ENCODE results near the gene FOSL2.

The FOSL2 gene

GRCh38 chr2:28445448-28446258 lies 53.0 kb downstream of the FOSL2 start:
- TF ChIP-seq, protein P1, sequence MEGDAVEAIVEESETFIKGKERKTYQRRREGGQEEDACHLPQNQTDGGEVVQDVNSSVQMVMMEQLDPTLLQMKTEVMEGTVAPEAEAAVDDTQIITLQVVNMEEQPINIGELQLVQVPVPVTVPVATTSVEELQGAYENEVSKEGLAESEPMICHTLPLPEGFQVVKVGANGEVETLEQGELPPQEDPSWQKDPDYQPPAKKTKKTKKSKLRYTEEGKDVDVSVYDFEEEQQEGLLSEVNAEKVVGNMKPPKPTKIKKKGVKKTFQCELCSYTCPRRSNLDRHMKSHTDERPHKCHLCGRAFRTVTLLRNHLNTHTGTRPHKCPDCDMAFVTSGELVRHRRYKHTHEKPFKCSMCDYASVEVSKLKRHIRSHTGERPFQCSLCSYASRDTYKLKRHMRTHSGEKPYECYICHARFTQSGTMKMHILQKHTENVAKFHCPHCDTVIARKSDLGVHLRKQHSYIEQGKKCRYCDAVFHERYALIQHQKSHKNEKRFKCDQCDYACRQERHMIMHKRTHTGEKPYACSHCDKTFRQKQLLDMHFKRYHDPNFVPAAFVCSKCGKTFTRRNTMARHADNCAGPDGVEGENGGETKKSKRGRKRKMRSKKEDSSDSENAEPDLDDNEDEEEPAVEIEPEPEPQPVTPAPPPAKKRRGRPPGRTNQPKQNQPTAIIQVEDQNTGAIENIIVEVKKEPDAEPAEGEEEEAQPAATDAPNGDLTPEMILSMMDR (IDR thresholded peaks at IDR 0.05; ENCODE audit: low read depth, low read length, missing control alignments) = no peak
- peak; percentile 85 for DNase-seq (ENCODE audit: extremely low read depth, low read depth)
- no peak overlapping the region for H3K4me3 ChIP-seq (replicated peaks; ENCODE audit: low read depth, low read length)

DNA sequence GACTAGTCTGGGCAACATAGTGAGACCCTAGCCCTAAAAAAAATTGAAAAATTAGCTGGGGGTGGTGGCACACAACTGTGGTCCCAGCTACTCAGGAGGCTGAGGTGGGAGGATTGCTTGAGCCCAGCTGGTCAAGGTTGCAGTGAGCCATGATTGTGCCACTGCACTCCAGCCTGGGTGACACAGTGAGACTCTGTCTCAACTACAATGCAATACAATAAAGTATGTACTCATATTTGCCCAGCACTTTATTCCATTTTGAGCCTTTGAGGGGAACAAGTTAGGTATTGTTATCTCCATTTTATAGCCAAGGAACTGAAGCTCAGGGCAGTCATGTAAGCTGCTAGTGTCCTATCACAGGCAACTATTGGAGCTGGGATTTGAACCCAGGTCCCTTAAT lies 53.9 kb downstream of the FOSL2 start:
- no peak for DNase-seq (ENCODE audit: extremely low read depth, low read depth)
- H3K4me3 ChIP-seq (replicated peaks; ENCODE audit: low read depth, low read length) = no peak overlapping the region
- TF ChIP-seq, protein P1 (IDR thresholded peaks at IDR 0.05; ENCODE audit: low read depth, low read length, missing control alignments) = no peak

- DNase-seq (ENCODE audit: extremely low read depth, low read depth) = no peak
- no peak overlapping the region for H3K4me3 ChIP-seq (replicated peaks; ENCODE audit: low read depth, low read length)
- TF ChIP-seq, protein P1 (IDR thresholded peaks at IDR 0.05; ENCODE audit: low read depth, low read length, missing control alignments) = no peak
Observed at GRCh38 chr2:28447086-28447485, 54.4 kb downstream of the FOSL2 start.

GRCh38 chr2:28447943-28448792 lies 55.5 kb downstream of the FOSL2 start:
- peak; percentile 29 for DNase-seq (ENCODE audit: extremely low read depth, low read depth)
- TF ChIP-seq, protein P1 (IDR thresholded peaks at IDR 0.05; ENCODE audit: low read depth, low read length, missing control alignments) = no peak
- no peak overlapping the region for H3K4me3 ChIP-seq (replicated peaks; ENCODE audit: low read depth, low read length)

DNA sequence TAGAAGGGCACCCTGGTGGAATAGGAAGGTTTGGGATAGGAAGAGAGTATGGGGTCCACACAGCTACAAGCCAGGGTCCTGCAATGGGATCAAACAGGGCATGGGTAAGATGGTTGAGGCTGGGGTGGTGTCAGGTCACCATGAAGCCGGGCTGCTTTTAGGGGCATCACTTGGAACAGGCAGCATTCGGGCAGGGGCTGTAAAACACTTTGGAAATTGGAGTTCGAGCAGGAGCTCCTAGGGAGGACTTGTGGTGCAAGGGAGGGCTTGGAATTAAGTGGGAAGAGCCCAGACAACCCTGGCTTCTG lies 56.1 kb downstream of the FOSL2 start:
- no peak overlapping the region for H3K4me3 ChIP-seq (replicated peaks; ENCODE audit: low read depth, low read length)
- TF ChIP-seq, protein P1 (IDR thresholded peaks at IDR 0.05; ENCODE audit: low read depth, low read length, missing control alignments) = no peak
- no peak for DNase-seq (ENCODE audit: extremely low read depth, low read depth)

DNA sequence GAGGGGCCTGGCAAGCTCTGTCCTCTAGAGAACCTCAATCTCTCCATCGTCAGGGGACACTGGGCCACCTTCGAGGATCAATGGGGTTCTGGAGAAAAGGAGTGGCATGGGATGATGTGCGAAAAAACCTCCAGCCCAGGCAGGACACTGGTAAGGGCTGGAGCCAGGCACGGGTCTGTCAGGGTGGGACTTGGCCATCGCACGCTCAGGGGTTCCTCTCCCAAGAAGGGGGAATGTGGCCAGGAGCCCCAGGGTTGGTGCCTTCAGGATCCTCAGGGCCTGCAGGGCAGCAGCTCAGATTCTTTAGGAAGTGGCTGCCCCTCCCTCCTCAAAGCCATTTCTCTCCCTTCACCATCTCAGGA lies 56.4 kb downstream of the FOSL2 start:
- H3K4me3 ChIP-seq (replicated peaks; ENCODE audit: low read depth, low read length) = no peak overlapping the region
- TF ChIP-seq, protein P1 (IDR thresholded peaks at IDR 0.05; ENCODE audit: low read depth, low read length, missing control alignments) = no peak
- DNase-seq (ENCODE audit: extremely low read depth, low read depth) = no peak
